ENCODE results near the gene VAMP5. TPM values are rescaled to one million over a fixed set of nuclear protein-coding genes. Genes with fewer than 3 reads are reported as not detected.

VAMP5 gene
- total and polyA plus RNA-seq, 2 of the 8 experiments (the other 6 are each of a cell fraction or from before 2014, with no cell fraction given) = 4.7 to 14.2 TPM

GRCh38 chr2:85615413-85615728 is 31.1 kb downstream of the VAMP5 start:
- peaks cover 0 to 8% of the 10 kb centered on the region in 2 experiments for H4K20me1 ChIP-seq (replicated peaks in 1 of 2; ENCODE audit: control insufficient read depth in 1 of 2, insufficient read depth in 2 of 2, low read length in 2 of 2)
- POLR2A ChIA-PET (ENCODE audit: partially characterized antibody) = interaction anchor here (0.9 to 7.9 kb wide), 12 partner anchors 12 to 201 kb away, joined by 3 to 95 read pairs (median 4); partner anchors contain the start of genes MAT2A and TMEM150A
- H2BK120ac ChIP-seq (replicated peaks; ENCODE audit: low read depth, low read length) = no peak overlapping the region
- H3K27ac ChIP-seq (ENCODE audit: low read depth, low read length) = no peak overlapping the region
- no peak overlapping the region for H3K18ac ChIP-seq (ENCODE audit: extremely low read depth, low read length)
- CTCF ChIA-PET (ENCODE audit: partially characterized antibody) = interaction anchor here (1.9 kb wide), 1 partner anchor 22 kb away, joined by 7 read pairs; no protein-coding TSS in a partner anchor
- no peaks in the 10 kb centered on the region for H3K9me3 ChIP-seq (ENCODE audit: insufficient read depth in 2 of 2, low read depth in 1 of 2, low read length in 1 of 2)
- no peak for FAIRE-seq
- H2AK5ac ChIP-seq (ENCODE audit: low read depth, low read length) = no peak overlapping the region
- no peak overlapping the region for H2AFZ ChIP-seq (ENCODE audit: low read length)
- no peak overlapping the region for H4K8ac ChIP-seq (ENCODE audit: extremely low read depth, insufficient read depth, low read length)
- no peak overlapping the region for H3K9ac ChIP-seq (replicated peaks in 1 of 4; ENCODE audit: extremely low read depth in 1 of 4, low read depth in 3 of 4, low read length in 3 of 4)
- no peak overlapping the region for H2BK12ac ChIP-seq (ENCODE audit: low read depth, low read length)
- no peaks in the 10 kb centered on the region for H3K27me3 ChIP-seq (replicated peaks in 1 of 4; ENCODE audit: control insufficient read depth in 3 of 4, extremely low read depth in 1 of 4, insufficient read depth in 3 of 4, low read length in 3 of 4)
- H3K23ac ChIP-seq (ENCODE audit: insufficient read length) = no peak overlapping the region
- H3K56ac ChIP-seq (replicated peaks; ENCODE audit: insufficient read length, low read depth, low read length) = no peak overlapping the region
- peak overlapping the region in 1 of 4 experiments; percentile 97; a peak in 2 of 8 replicates for H3K4me3 ChIP-seq (ENCODE audit: extremely low read depth in 1 of 4, insufficient read depth in 2 of 4, low read depth in 3 of 4, low read length in 4 of 4)
- peaks cover 5% of the 10 kb centered on the region for H3K79me1 ChIP-seq (ENCODE audit: low read depth, low read length)
- H2BK15ac ChIP-seq (ENCODE audit: low read length) = no peak overlapping the region
- WGBS, 2 experiments (ENCODE audit: extremely low coverage in 1 of 2, insufficient coverage in 1 of 2, insufficient read length in 1 of 2, insufficient replicate concordance in 2 of 2, low coverage in 1 of 2, low lambda C conversion rate in 2 of 2, missing lambda C conversion rate in 1 of 2) = 88% methylated on average over 17 of the region's 17 CpGs; no CpG with 5 or more reads in 1 of the 2 experiments
- no peak overlapping the region for H4K5ac ChIP-seq (ENCODE audit: insufficient read length, low read depth, low read length)
- H3K79me2 ChIP-seq (ENCODE audit: control insufficient read depth in 1 of 2, insufficient read depth in 2 of 2, low read length in 2 of 2) = peaks cover 11 to 37% of the 10 kb centered on the region in 2 experiments
- peaks cover 0 to 5% (median 2%) of the 10 kb centered on the region in 4 experiments; a peak in 3 of 7 replicates for H3K4me1 ChIP-seq (replicated peaks in 1 of 4; ENCODE audit: control insufficient read depth in 3 of 4, insufficient read depth in 4 of 4, low read length in 3 of 4)
- H4K91ac ChIP-seq (replicated peaks; ENCODE audit: insufficient read length, low read length) = no peak overlapping the region
- no peak overlapping the region for H2BK5ac ChIP-seq (ENCODE audit: low read depth, low read length)
- peak overlapping the region; percentile 6 to 19; a peak in 1 of 4 replicates for H3K4me2 ChIP-seq (ENCODE audit: insufficient read depth in 1 of 2, low read depth in 2 of 2, low read length in 2 of 2)
- peaks cover 4% of the 10 kb centered on the region; the same call in 1 of the 2 replicates for H3K23me2 ChIP-seq (ENCODE audit: low read depth, low read length)
- H3K4ac ChIP-seq (replicated peaks; ENCODE audit: insufficient read length, low read depth, low read length) = peak overlapping the region; percentile 36
- DNase-seq (ENCODE audit: low read depth in 1 of 2, low spot score in 2 of 2) = no peak
- H2BK20ac ChIP-seq (ENCODE audit: low read length) = no peak overlapping the region
- H3K36me3 ChIP-seq (ENCODE audit: control insufficient read depth in 2 of 4, insufficient read depth in 4 of 4, low read length in 3 of 4) = peaks cover 3 to 22% (median 4%) of the 10 kb centered on the region in 4 experiments; a peak in 5 of 8 replicates
- no peak overlapping the region for H3K14ac ChIP-seq (ENCODE audit: insufficient read length)

Measured in H1 (cell line).